ENCODE data around the gene CGN.

DNA sequence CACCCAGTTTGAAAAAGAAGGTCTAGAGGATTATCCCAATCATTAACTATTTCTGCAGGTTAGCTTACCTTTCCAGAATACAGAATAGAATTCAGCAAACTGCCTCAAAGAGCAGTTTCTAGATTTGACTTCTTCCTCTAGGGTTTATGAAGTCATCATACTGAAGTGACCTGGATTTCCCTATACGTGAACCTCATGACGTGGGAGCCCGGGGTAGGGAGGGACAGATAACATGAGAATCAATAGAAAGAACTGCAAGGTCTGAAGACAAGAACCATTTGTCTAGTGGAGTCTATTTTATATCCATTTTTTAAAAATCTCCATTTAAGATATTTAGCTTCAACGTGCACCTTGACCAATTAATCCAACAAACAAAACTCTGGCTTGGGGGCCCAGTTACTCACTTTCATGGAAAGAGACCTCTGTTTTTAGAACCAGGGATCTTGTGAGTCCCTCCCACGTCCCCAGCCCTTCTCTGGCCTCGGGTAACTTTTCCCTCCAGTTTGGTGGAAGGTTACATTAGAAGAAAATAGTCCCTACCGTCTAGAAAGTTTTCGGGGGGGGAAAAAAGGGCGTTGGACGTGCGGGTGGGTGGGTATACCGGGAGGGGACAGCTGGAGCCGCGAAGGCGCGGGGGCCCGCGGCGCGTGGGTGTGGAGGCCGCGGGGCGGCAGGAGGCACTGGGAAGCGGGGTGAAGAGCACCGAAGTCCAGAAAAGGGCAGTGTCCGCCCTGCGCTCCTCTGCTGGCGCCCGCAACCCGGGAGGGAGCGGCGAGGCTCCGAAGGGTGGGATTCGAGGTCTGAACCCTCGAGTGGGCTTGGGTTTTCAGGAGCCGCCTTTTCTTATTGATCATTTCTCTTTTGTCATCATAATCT is 38.1 kb upstream of the CGN start:
- TF ChIP-seq, protein P1, sequence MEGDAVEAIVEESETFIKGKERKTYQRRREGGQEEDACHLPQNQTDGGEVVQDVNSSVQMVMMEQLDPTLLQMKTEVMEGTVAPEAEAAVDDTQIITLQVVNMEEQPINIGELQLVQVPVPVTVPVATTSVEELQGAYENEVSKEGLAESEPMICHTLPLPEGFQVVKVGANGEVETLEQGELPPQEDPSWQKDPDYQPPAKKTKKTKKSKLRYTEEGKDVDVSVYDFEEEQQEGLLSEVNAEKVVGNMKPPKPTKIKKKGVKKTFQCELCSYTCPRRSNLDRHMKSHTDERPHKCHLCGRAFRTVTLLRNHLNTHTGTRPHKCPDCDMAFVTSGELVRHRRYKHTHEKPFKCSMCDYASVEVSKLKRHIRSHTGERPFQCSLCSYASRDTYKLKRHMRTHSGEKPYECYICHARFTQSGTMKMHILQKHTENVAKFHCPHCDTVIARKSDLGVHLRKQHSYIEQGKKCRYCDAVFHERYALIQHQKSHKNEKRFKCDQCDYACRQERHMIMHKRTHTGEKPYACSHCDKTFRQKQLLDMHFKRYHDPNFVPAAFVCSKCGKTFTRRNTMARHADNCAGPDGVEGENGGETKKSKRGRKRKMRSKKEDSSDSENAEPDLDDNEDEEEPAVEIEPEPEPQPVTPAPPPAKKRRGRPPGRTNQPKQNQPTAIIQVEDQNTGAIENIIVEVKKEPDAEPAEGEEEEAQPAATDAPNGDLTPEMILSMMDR (IDR thresholded peaks at IDR 0.05; ENCODE audit: borderline replicate concordance, extremely low read depth, low read length, poor library complexity, severe bottlenecking): no peak
- no peak for TF ChIP-seq EZH2 (IDR thresholded peaks at IDR 0.05; ENCODE audit: borderline replicate concordance, low read depth, low read length, severe bottlenecking)
